ENCODE results near the gene MAGIX.

MAGIX gene

DNA sequence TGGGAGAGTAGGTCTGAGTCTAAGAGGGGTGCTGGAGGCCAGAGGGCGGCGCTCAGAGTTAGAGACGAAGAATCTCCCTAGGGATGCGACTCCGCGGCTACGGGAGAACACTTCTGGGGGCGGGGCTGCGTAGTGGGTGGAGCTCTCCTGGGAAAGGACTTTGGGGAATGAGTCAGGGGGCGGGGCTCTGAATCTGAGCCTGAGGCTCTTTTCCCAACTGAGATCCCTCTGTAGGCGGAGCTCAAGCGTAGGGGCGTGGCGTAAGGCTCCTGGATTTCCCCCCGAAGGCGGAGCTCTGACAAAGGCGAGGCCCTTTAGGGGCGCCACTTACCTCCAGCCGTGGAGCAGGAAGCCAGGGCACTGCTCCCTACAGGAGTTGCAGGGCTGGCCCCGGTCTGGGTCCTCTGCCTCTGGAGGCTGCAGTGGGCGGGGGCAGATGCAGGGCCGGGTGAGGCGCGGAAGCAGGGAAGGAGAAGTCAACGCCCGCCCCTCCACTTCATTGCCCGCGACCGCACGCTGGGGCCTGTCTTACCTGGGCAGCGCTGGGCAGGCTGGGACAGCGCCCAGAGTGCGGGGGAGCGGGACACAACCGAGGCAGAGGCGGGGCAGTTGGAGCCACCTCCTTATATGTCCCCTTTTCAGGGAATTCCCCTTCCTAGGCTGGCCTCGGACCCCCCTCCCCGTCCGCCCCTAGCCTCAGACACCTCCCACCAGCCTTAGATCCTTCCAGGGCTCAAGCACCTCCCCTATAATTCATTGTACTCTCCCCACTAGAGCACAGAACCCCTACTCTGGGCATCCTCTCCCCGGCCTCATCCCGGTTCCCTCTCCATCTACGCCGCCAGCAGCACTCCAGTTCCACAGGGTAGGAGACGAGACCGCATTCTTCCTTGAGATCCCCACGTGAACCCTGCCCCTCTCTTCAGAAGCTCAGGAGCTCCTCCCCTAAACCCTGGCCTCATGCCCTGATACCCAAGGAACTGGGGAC lies 22.0 kb downstream of the MAGIX start:
- peak; percentile 81 to 96 (median 92) for DNase-seq

DNA sequence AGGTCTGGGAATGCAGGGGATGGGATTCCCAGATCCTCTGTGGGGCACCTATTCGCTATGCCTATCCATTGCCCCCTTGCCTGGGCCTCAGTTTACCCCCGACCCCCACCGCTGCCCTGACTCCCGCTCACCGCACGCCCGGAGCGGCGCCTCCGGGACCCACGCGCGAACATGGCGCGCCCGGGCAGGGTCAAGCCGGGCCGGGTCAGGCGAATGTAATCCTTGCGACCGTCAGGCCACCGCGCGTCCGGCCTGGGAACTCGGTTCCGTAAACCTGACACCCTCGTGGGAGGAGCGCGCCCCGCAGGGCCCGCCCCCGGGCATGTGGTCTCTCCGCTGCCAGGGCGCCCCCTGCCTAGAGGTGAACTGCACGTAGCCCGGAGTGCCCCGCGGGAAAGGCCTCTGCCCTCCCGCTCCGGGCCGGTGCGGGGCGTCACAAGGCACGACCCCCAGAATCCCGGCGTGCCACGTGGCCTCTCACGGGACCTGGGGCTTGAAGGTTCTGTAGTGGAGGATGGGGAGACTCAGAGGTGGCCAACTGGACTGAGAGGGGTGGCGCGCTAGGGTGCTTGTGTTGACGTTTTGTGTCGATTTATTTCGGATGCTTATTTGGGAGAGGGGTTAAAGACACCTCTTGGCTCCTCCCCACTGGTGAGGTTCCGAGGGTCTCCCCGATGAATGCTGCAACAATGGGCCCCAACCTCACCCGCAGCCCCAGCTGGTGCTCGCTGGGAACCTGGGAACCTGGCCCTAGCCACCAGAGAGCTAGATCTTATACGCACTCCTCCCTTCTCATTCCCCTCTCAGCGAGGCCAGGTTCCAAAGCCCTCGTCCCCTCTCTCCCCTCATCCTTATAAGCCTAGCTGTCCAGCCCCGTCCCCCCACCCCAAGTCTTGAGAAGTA lies 23.8 kb downstream of the MAGIX start, which contains the start of gene PRICKLE3:
PRICKLE3 (minus strand) TSS at position 249 of the 903 bp plus-strand sequence; CDS start at position 173, 76 bp downstream.
- DNase-seq = peak; percentile 50 to 54 (median 53)

DNA sequence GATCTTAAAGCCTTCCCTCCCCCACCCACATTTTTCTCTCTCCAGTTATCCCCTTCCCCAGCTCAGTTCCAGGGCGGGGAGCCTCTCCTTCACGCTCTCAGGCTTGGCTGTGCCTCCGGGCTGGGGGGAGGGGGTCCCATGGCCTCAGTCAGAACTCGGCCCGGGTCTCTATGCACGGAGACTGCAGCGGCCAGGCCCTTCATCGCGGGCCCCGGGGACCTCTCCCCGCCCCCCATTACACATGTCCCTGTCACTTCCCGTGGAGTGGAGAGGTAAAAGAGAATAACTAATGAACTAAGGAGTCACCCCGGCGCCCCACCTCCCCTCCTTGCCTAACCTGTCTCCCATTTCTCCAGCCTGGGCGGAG lies 24.5 kb downstream of the MAGIX start:
- no peak for DNase-seq

DNA sequence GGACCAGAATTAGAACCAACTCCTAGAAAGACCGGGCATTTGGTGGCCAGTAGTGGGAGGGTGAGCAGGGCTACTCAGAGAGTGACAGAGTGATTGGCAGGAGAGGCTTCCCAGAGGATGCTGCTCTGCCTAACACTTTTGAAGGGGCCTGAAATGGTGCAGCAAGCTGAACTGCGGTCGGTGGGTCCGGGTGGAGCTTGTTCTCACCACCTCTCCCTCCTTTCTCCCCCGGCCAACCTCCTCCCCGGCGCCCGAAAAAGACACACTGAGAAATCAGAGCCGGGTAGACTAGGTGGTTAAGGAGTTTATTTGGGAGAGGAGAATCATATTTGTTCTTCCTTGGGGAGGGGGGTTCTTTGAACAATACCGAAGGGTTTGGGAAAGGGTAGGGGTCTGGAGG lies 25.0 kb downstream of the MAGIX start:
- DNase-seq = no peak

DNA sequence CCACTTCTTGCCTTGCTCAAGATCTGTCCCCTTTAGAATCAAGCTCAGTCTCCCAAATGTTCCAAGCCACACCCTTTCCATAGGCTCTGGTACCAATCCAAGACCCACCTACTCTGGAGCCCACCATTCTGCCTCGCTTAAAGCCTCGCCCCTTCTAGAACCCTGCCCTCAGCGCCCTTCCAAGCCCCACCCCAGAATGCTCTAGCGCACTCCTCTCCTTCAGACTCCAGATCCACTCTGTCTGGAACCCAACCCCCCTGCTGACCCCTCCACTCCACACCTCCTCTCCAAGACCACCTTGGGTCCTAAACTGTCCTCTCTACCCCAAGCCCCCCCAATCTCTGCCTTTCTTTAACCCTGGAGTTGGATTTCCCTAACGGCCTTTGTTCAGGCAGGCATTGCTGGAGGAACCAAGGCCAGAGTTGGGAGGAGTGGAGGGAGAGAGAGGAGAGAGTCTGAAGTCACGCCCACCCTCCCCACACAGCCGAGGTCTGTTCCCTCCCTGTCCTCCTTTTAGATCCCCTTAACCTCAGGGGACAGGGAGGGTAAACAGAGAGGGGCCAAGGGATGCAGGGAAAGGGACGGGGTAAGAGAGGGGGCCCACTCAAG lies 26.0 kb downstream of the MAGIX start:
- DNase-seq = no peak

DNA sequence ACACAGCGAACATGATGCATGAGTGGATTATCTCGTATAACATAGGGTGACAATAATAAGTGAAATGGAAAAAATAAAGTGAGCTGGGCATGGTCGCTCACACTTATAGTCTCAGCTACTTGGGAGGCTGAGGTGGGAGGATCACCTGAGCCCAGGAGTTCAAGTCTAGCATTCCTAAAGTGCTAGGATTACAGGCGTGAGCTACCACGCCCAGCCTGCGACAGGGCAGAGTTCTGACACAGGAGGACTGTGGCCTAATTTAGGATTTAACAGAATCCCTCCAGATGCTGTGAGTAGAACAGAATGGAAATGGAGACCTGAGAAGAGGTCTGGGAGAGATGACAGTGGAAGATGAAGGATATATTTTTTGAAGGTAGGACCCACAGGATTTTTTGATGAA lies 27.0 kb downstream of the MAGIX start:
- DNase-seq = no peak

DNA sequence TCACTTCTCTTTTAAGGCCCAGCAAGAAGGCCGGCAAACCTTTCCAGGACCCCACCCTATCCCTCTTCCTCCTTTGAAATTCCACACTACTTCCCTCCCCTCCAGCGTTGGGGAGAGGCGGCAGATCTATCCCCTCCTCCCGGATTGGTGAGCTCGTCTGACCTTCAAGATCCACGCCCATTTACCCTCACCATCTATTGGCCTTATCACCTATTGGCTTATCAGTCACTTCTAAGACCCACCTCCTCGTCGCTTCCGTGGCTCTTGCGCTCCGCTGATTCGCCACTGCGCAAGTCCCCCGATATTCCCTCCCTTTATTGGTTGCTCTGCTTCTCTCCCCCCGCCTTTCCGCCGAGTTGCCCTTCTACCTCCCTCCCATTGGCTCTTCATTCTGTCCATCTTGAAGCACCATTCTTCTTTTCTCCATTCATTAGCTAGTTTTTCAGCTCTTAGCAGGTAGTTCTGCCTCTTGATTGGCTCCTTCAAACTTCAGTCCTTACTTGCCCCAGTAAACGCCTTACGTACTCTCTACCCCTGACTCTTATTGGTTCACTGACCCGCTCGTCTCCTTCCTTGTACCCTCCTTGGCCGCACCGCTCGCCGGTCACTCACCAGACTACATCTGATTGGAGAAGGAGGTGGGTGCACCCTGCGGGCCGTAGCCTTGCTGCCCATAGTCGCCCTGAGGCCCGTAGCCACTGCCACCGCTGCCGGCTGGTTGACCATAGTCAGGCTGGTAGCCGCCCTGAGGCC lies 28.4 kb downstream of the MAGIX start:
- DNase-seq = peak; percentile 85 to 99 (median 97)

DNA sequence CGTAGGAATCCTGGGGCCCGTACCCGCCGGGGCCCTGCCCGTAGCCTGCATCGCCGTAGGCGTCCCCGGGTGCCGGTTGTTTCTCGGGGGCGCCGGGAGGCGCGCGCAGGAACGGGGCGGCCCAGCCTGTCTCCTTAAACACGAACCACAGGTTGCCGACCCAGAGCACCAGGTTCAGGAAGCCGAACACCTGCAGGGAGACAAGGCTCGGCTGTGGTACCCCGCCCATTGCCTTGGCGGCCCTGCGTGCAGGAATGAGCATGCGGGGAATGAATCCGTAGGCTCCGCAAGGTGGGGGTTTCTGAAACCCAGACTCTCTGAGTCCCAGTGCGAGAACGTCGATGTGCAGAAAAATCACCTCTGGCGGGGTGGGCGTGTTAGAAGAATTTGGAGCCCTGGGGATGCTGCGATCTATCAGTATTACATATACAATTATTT lies 29.0 kb downstream of the MAGIX start:
- peak in 1 of 3 experiments; percentile 80 for DNase-seq

DNA sequence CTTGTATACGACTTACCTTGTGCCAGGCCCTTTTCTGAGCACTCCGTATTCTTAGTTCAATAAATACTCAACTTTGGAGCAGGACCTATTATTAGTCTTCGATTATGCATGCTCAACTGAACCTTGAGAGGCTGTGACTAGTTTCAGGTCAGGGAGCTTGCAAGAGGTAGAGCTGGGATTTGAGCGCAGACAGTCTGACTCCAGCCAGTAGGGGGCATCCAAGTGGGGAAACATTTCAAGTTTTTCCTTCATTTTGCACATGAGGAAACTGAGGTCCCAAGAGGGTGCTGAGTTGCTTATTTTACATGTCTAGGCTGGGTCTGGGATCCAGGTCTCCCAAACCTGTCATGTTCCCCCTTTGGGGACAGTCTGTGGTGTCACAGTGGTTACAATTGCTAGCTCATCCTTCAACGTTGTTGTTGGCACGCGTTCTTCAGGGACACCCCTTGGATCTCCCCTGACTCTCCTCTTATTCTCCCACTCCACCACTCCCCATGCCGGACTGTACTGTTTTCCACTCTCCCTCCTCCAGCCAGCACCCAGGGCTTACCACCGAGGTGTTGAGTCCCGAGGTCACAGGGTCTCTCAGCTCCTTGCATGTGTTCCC lies 30.3 kb downstream of the MAGIX start:
- peak in 2 of 3 experiments; percentile 16 to 30 for DNase-seq

DNA sequence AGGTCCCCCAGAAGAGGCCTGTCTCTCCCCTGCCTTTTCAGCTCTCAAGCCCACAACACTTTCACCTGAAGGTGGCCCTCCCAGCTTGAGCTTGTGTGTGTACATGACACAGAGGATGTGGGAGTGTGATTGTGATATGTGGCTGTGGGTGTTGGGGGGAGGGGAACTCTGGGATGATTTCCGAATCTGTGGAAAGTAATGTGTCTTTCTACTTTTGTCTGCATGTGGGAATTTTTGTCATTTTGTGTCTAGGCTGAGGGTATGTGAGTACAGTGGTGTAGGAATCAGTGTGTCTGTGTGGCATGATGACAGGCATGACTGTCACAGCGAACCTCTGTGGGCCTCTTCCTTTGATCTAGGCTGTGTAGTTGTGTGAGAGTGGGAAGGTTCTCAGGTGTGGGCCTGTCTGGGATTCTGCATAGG lies 31.0 kb downstream of the MAGIX start:
- no peak for DNase-seq

DNA sequence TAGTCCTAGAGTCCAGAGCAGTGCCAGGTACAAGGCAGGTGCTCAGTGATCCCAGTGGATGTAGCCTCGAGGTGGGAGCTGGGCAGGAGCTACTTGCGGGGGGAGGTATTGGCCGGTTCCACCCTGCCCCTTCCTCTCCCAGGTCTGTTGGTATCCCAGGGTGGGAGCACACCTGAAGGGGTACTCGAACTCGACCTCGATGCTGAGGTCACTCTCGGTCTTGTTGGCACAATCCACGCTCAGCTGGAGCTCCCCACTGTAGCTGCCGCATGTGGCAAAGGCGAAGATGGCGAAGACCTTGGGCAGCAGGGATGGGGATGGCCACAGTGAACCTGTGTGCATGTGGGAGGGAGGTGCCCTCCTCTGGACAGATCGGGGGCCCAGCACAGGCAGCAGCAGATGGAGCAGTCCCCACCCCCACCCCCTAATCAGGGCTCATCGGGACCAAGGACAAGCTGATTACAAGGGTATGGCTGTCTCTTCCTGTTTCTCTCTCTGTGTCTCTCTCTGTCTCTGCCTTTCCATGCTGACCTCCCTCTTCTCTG lies 35.1 kb downstream of the MAGIX start:
- DNase-seq = no peak

DNA sequence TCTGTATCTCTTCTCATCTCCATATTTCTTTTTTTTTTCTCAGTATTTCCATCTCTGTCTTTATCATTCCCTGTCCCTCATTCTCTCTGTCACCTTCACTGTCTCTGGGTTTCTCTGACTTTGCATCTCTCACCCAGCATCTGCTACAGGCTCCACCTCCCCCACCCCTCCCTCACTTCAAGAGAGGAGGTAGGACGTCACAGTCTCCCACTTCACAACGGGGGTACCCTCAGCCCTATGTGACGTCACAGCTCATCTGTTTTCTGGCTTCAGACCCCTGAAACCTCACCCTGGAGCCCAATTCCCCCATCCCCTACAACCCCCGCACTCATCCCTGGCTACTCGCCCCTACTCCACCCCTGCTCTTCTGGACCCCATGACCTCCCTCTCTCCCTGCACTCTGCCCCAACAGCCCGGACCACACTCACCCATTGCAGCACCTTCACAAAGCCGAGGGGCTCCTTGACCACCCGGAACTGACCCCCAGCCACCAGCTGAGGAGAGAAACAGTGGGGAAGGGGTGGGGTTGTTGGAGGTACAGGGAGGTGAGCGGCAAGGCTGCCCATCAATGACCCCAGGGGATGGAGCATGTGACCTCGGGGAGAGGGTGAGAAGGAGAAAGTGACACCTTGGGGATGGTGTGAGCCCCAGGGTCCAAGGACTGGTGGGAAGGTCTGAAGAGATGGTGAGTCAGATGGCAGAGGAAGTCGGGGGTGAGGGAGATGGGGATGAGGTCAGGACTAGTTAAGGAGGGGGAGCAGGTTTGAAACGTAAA lies 36.2 kb downstream of the MAGIX start:
- DNase-seq = no peak

DNA sequence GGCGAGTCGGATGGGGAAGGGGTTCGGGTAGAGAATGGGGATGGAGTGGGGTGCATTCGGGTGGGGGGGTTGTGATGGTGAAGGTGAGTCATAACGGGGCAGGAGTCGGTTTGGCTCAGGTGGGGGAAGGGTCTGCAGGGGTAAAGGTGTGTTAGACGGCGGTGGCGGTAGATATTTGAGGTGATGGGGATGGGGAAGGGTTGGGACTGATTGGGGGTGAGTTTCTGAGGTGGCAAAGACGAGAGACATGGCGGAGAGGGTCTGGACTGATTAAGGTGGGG lies 36.7 kb downstream of the MAGIX start:
- DNase-seq = no peak

DNA sequence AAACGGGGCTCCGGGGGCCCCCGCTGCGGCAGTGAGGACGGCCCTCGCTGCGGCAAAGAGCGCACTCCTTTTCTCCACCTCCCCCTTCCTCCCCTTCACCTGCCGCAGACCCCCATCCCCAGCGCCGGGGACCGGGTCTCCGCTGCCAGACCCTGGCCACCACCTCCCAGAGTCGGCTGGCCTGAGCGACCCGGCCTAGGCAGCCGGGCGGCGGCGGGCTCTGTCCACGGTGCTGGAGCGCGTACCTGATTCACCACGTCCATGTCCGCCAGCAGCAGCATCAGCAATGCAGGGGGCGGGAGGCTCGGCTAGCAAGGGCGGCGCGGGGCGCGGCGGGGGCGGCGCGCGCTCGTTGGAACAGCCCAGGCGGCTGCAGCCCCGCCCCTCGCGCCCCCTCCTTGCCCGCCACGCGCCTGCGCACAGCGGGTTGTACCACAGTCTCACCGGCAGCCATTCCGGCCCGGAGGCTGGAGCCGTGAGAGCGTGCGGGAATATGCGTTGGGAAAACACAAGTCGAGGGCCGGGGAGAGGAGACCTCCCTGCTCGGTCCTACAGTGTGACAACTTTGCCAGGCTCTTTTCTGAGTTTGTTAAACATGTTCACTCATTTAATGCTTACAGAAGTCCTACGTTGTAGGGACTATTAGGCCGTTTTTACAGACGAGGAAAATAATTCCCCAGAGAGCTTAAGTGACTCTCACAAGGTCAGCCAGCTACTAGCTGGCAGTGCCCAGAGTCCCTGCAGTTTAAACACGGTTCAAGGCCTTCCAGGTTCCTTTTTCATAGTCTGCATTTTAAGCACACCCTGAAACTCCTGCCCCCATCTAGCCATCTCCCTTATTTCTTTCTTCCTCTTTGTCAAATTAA lies 37.6 kb downstream of the MAGIX start, which contains the start of gene SYP:
SYP (minus strand) TSS at position 288 of the 866 bp plus-strand sequence; CDS start at position 281, 7 bp downstream.
- DNase-seq = peak; percentile 66 to 89 (median 88)

DNA sequence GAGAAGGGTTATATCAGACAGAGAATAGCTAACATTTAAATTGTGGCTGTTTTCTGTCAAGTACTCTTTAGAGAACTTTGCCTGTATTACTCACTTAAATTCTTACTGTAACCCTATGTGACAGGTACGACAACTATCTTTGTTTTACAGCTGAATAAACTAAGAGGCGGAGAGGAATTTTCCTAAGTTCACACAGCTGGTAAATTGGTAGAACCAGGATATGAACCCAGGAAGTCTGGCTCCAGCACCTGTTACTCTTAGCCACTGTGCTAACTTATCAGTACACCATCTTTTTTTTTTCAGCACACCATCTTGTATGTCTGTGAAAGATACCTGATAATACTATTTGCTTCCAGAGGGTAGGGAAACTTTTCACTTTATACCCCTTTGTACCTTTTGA lies 39.5 kb downstream of the MAGIX start:
- DNase-seq = no peak

DNA sequence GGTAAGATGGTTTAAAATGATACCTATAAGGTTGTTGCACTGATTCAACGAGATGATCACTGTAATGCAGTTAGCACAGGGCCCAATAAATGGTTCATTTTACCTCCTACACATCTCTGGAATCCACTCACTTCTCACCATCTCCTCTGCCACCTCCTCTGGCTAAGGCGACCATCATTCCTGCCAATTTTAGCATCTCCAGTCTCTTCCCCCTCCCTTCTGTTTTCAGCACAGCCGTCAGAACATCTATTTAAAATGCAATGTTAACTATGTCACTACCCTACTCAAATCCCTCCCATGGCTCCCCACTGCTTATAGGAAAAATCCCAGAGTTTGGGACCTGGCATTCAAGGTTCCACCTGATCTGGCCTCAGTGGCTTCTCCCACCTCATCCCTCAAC lies 41.0 kb downstream of the MAGIX start:
- DNase-seq = no peak

DNA sequence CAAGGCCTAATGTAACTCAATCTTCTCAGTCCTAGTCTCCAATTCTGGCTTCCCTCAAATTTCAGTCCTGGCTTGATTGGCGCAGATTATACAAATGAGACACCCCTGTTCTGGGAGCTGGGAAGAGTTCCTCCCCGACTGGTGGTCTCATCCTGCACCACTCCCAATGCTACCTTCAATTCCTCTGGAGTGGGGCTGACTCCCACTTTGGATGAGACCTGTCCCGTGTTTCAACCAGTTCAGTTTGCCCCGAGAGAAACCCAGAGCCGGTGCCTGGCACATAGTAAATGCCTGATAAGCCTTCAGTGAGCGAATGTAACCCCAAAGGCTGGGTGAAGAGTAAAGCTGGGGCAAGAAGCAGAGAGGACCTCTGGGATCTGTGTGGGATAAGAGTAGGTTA lies 41.5 kb downstream of the MAGIX start:
- no peak for DNase-seq

DNA sequence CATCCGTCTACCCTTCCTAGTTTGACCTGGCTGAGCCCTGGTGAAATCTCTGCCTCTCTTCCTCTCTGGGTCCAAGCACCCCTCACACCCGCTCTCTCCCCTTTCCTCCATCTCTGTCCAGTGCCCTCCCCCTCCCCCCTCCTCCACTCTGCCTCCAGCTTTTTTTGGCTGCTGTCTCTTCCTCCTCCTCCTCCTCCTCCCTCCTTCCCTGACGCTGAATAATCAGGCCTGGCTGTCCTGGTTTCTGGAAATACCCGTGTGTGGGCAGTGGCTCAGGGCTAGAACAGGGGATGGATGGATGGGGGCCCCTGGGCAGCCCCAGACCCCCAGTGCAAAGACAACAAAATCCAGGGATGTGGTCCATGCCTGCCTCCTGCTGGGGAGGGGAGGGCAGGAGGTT lies 42.2 kb downstream of the MAGIX start:
- no peak for DNase-seq

DNA sequence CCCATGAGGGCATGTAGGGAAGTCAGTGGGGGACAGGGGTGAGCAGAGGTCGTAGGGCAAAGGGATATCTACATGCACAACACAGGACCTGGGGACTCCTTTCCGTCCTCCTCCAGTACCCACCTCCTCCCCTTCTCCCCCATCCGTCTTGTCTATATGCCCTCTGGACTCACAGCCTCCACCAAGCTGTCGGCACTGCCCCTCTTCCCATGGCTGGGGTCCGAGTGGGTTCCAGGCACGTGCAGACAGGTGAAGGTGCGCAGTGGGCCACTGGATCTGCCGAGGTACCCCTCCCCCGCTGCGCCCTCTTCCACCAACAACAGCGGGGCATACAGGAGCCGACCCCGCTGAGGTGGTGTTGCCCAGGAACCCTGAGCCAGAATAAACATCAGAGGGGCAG lies 42.9 kb downstream of the MAGIX start:
- no peak for DNase-seq

DNA sequence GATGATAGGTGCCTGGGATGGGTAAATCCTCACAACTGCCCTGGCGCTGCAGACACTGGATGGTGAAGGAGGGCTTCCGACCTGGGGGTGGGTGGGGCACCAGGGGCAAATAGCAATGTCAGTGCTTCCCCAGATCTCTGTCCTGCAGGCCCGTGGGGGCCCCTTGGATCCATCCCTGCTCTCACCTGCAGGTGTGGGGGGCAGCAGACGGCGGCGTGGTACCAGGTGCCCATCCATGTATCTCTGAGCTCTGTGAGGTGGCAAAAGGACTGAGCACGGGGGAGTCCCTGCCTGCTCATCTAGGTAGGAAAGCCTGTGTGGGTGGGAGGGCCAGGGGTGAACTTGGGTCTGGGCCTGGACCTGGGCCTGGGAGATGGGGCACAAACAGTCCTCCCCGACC lies 44.0 kb downstream of the MAGIX start:
- no peak for DNase-seq

All from NCI-H1417 (cell line).